ENCODE data around the gene RNASE11. TPM values are rescaled to one million over a fixed set of nuclear protein-coding genes. Genes with fewer than 3 reads are reported as not detected.

The RNASE11 gene
- polyA plus RNA-seq, 2 of the 4 experiments (the other 2 are of a cell fraction), result not detected

DNA sequence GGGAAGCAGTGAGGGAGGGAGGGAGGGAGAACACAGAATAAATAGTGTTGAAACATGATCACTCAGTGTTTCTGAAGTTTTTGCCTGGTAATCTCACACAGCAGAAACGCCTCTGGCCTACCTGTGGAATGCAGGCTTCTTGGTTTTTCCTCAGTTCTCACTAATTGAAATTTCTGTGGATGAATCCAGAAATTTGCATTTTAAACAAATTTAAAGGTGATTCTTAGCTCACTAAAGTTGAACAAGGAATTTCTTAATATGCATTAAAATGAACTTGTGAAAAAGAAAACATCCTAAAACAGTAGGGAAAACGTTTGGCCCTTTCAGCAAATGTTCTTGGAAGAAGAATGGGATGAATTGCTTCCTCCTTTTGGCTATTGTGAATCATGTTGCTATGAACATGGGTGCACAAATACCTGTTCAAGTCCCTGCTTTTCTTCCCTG is 28.3 kb downstream of the RNASE11 start (continued):
- TF ChIP-seq RARB (CRISPR knock-in tag; IDR thresholded peaks at IDR 0.05), result no peak

DNA sequence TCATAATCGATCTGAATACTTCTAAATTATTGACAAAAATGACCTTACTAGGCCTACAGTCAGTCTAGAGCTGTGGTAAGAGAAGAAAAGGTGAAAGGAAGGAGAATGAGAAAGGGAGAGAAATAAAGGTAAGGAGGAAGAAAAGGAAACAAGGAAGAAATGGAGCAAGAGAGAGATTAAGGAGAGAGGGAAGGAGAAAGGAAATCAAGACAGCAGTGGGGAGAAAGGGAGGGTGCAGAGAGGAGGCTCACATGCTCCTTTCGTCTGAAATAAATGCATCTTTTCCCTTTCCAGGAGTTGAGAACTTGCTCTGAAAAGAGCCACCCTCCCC is 30.6 kb downstream of the RNASE11 start:
- ChIA-PET CTCF (interaction anchor here (1.2 kb wide), 1 partner anchor 133 kb away, joined by 3 read pairs; no protein-coding TSS in a partner anchor), POLR2A (no interaction called here)
- DNase-seq (ENCODE audit: low read depth in 1 of 2, low spot score in 1 of 2), result no peak
- H3K4me1 ChIP-seq, result no peaks in the 10 kb centered on the region
- ATAC-seq, result no peak
- H3K27ac ChIP-seq, result no peak overlapping the region
- FAIRE-seq, result no peak
- TF ChIP-seq HOXB13 (CRISPR knock-in tag; IDR thresholded peaks at IDR 0.05; ENCODE audit: low read depth) (no peak), HOXB5 (CRISPR knock-in tag; IDR thresholded peaks at IDR 0.05) (no peak), MAFK (IDR thresholded peaks at IDR 0.05; ENCODE audit: partially characterized antibody) (no peak), TFCP2L1 (CRISPR knock-in tag; IDR thresholded peaks at IDR 0.05) (no peak), CBX8 (IDR thresholded peaks at IDR 0.05) (no peak), SREBF2 (IDR thresholded peaks at IDR 0.05) (no peak), RARB (CRISPR knock-in tag; IDR thresholded peaks at IDR 0.05) (no peak), JUN (IDR thresholded peaks at IDR 0.05) (no peak), MAZ (IDR thresholded peaks at IDR 0.05; ENCODE audit: borderline replicate concordance, low read depth, low read length) (no peak), CEBPB (IDR thresholded peaks at IDR 0.05) (no peak), GATA3 (IDR thresholded peaks at IDR 0.05; ENCODE audit: borderline replicate concordance) (no peak), CBX2 (IDR thresholded peaks at IDR 0.05; ENCODE audit: borderline replicate concordance, low read depth) (no peak), TP53 (CRISPR knock-in tag; IDR thresholded peaks at IDR 0.05) (no peak), POLR2AphosphoS2 (conservative IDR thresholded peaks at IDR 0.05; ENCODE audit: low read length) (no peak)
- TF ChIP-seq, protein P1, sequence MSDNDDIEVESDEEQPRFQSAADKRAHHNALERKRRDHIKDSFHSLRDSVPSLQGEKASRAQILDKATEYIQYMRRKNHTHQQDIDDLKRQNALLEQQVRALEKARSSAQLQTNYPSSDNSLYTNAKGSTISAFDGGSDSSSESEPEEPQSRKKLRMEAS (IDR thresholded peaks at IDR 0.05), result no peak
- TF ChIP-seq, protein P2, sequence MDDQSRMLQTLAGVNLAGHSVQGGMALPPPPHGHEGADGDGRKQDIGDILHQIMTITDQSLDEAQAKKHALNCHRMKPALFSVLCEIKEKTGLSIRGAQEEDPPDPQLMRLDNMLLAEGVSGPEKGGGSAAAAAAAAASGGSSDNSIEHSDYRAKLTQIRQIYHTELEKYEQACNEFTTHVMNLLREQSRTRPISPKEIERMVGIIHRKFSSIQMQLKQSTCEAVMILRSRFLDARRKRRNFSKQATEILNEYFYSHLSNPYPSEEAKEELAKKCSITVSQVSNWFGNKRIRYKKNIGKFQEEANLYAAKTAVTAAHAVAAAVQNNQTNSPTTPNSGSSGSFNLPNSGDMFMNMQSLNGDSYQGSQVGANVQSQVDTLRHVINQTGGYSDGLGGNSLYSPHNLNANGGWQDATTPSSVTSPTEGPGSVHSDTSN (IDR thresholded peaks at IDR 0.05), result no peak
- TF ChIP-seq, protein P3, sequence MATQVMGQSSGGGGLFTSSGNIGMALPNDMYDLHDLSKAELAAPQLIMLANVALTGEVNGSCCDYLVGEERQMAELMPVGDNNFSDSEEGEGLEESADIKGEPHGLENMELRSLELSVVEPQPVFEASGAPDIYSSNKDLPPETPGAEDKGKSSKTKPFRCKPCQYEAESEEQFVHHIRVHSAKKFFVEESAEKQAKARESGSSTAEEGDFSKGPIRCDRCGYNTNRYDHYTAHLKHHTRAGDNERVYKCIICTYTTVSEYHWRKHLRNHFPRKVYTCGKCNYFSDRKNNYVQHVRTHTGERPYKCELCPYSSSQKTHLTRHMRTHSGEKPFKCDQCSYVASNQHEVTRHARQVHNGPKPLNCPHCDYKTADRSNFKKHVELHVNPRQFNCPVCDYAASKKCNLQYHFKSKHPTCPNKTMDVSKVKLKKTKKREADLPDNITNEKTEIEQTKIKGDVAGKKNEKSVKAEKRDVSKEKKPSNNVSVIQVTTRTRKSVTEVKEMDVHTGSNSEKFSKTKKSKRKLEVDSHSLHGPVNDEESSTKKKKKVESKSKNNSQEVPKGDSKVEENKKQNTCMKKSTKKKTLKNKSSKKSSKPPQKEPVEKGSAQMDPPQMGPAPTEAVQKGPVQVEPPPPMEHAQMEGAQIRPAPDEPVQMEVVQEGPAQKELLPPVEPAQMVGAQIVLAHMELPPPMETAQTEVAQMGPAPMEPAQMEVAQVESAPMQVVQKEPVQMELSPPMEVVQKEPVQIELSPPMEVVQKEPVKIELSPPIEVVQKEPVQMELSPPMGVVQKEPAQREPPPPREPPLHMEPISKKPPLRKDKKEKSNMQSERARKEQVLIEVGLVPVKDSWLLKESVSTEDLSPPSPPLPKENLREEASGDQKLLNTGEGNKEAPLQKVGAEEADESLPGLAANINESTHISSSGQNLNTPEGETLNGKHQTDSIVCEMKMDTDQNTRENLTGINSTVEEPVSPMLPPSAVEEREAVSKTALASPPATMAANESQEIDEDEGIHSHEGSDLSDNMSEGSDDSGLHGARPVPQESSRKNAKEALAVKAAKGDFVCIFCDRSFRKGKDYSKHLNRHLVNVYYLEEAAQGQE (IDR thresholded peaks at IDR 0.05), result no peak
- TF ChIP-seq, protein P4, sequence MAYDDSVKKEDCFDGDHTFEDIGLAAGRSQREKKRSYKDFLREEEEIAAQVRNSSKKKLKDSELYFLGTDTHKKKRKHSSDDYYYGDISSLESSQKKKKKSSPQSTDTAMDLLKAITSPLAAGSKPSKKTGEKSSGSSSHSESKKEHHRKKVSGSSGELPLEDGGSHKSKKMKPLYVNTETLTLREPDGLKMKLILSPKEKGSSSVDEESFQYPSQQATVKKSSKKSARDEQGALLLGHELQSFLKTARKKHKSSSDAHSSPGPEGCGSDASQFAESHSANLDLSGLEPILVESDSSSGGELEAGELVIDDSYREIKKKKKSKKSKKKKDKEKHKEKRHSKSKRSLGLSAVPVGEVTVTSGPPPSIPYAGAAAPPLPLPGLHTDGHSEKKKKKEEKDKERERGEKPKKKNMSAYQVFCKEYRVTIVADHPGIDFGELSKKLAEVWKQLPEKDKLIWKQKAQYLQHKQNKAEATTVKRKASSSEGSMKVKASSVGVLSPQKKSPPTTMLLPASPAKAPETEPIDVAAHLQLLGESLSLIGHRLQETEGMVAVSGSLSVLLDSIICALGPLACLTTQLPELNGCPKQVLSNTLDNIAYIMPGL (CRISPR knock-in tag; IDR thresholded peaks at IDR 0.05; ENCODE audit: borderline replicate concordance), result no peak
- H3K9me3 ChIP-seq, result no peaks in the 10 kb centered on the region
- H3K4me2 ChIP-seq, result no peak overlapping the region
- WGBS (ENCODE audit: missing lambda C conversion rate), result 12% methylated on average over 2 of the region's 2 CpGs
- H3K4me3 ChIP-seq, result no peak overlapping the region

DNA sequence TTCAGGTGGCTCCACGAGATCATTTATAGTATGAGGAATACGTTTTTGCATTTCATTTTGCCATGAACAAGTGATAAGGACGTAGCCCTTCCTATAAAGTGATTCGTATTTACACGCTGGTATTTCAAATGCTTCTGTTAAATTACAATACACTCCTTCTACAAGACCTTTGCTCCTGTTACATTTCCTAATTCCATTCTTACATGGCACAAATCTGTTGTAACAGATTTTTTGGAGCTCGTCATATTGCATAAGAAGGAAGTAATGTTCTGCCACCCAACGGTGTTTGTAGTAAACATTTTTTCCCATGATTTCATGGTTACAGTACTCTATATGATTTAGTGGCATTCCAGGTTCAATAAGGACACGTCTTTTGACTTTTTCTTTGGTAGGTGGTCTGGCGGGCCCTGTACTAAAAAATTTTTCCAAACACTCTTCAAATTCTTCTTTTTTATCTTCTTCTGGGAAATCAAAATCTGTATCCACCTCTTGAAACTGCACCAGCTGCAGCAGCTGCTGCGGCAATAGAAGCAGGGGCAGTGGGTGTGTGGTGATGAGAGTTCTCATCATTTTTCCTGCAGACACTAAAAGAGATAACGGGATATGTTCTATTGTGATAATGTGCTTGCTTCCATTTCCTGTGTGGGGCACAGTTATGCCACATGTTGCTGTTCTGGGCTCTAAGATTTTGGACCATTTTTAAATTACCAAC is 31.1 kb downstream of the RNASE11 start:
- Histone ChIP-seq H3K4me1 (no peaks in the 10 kb centered on the region), H3K9me3 (no peaks in the 10 kb centered on the region), H3K4me2 (no peak overlapping the region), H3K27ac (no peak overlapping the region), H3K4me3 (no peak overlapping the region)
- TF ChIP-seq HOXB13 (CRISPR knock-in tag; IDR thresholded peaks at IDR 0.05; ENCODE audit: low read depth) (no peak), SREBF2 (IDR thresholded peaks at IDR 0.05) (no peak)
- no peak for ATAC-seq
- ChIA-PET CTCF (interaction anchor here (0.7 to 1.9 kb wide), 3 partner anchors 26 to 134 kb away, joined by 3 to 5 read pairs (median 3); no protein-coding TSS in a partner anchor), POLR2A (no interaction called here)
- 54% methylated on average over 11 of the region's 11 CpGs for WGBS (ENCODE audit: missing lambda C conversion rate)
- FAIRE-seq, result no peak
- DNase-seq (ENCODE audit: low read depth in 1 of 2, low spot score in 1 of 2), result no peak

Measured in A549 (cell line).